ENCODE measurements around the gene LRP4. TPM values are rescaled to one million over a fixed set of nuclear protein-coding genes. Genes with fewer than 3 reads are reported as not detected.

Gene LRP4
- total and polyA plus RNA-seq, 11 donors: 9.1 to 29.1 (median 18.6) TPM

DNA sequence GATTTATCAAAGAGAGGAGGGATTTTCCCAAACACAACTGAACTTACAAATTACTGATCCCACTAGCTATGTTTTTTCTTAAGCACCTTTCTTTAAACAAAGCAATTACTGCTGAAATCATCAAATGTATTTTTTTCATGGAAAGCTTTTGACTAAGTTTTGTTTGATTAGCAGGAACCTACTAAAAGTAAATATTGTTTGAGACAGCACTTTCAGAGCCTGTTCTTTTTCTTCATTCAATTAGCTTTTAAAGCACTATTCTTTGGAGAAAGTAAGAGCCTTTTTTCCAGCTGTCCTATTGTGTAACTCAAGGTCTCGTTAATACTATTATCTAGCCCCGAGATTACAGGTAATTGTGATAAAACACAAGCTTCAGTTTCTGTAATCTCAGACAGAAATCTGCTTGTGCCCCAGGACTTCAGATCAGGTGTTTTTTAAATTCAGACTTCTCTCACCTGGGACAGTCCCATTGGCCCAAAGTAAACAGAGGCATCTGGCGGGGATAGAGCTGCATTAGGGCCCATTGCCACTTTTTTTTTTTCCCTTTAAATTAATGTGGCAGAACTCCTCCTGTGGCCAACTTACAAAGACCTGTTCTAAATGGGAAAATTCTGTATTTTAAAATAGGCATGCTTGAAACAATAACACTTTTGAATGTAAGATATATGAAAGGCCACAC lies 29.2 kb upstream of the LRP4 start:
- intact Hi-C loops (cut with DNase I): no loop called here
- Histone ChIP-seq H3K27ac (peak overlapping the region in 1 of 12 donors; percentile 41), H3K4me1 (peaks cover 0 to 4% (median 0%) of the 10 kb centered on the region in 12 donors), H3K27me3 (no peaks in the 10 kb centered on the region), H3K4me3 (no peak overlapping the region), H3K9me3 (no peaks in the 10 kb centered on the region), H3K36me3 (peaks cover 0 to 2% (median 0%) of the 10 kb centered on the region in 9 donors)
- no peak for ATAC-seq
- no peak for TF ChIP-seq POLR2A (IDR thresholded peaks at IDR 0.05)
- TF ChIP-seq, protein P1, sequence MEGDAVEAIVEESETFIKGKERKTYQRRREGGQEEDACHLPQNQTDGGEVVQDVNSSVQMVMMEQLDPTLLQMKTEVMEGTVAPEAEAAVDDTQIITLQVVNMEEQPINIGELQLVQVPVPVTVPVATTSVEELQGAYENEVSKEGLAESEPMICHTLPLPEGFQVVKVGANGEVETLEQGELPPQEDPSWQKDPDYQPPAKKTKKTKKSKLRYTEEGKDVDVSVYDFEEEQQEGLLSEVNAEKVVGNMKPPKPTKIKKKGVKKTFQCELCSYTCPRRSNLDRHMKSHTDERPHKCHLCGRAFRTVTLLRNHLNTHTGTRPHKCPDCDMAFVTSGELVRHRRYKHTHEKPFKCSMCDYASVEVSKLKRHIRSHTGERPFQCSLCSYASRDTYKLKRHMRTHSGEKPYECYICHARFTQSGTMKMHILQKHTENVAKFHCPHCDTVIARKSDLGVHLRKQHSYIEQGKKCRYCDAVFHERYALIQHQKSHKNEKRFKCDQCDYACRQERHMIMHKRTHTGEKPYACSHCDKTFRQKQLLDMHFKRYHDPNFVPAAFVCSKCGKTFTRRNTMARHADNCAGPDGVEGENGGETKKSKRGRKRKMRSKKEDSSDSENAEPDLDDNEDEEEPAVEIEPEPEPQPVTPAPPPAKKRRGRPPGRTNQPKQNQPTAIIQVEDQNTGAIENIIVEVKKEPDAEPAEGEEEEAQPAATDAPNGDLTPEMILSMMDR (IDR thresholded peaks at IDR 0.05): no peak
- DNase-seq: no peak
- WGBS, 4 donors: 82 to 90% (median 84%) methylated on average over 3 of the region's 3 CpGs

DNA sequence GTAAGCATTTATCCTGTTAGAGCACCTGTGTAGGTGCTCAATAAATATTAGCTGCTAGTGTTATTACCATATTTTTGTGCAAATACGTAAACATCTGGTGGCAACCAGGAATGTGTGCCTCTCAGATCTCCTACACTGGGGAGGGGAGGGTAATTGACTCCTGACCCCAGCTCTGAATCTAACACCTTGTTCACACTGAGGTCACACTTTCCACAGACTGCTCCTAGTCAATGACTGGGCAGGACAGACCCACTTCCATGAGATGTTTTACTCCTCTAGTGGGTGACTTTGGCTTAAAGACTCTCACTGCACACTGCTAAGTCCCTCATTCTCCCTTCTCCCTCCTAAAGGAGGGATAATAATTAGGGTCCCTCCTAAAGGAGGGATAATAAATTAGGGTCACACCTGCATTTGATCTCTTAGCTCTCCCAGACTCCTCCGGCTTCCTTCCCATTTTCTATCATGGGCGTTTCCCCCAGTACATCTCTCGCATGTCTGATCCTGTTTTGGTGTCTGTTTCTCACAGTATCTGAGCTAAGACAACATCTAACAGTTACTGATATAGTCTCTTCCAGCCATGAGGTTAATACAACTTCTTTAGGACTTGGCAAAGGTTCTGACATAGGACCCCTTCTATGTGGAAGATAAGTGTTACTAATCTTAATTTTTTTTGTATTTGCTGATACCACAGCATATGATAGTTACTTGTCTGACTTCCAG lies 26.2 kb upstream of the LRP4 start:
- 78 to 88% (median 81%) methylated on average over 4 of the region's 4 CpGs for WGBS, 4 donors
- H3K4me1 ChIP-seq: peaks cover 0 to 4% (median 0%) of the 10 kb centered on the region in 12 donors
- H3K27ac ChIP-seq: no peak overlapping the region
- intact Hi-C loops (cut with DNase I): no loop called here
- H3K4me3 ChIP-seq: no peak overlapping the region
- H3K9me3 ChIP-seq: no peaks in the 10 kb centered on the region
- no peaks in the 10 kb centered on the region for H3K27me3 ChIP-seq
- TF ChIP-seq, protein P1 (IDR thresholded peaks at IDR 0.05): no peak
- no peak for TF ChIP-seq POLR2A (IDR thresholded peaks at IDR 0.05)
- H3K36me3 ChIP-seq: peaks cover 0 to 7% (median 0%) of the 10 kb centered on the region in 9 donors
- ATAC-seq (no peak), DNase-seq (no peak)

DNA sequence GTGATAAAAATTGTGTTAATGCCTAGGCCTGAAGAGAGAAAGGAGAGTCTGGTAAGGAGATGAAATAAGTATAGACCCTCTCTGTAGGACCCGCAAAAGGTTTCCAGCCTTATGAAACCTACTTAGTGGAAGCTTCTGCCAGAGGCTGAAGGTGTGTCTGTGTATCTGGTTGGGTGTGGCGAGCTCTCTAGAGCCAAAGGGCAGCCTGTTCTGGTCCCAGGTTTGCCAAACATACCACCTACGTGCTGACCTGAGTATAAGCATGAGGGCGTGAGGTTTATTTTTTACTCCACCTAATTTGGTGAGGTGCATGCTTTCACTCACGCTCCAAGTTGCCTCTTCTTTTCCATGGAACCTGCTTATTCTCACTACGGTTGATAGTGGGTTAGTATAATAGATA lies 23.8 kb upstream of the LRP4 start:
- TF ChIP-seq, protein P1 (IDR thresholded peaks at IDR 0.05): no peak
- no peak for TF ChIP-seq POLR2A (IDR thresholded peaks at IDR 0.05)
- no peak overlapping the region for H3K4me3 ChIP-seq
- H3K27me3 ChIP-seq: no peaks in the 10 kb centered on the region
- peaks cover 0 to 7% (median 0%) of the 10 kb centered on the region in 9 donors for H3K36me3 ChIP-seq
- H3K4me1 ChIP-seq: peaks cover 0 to 7% (median 1%) of the 10 kb centered on the region in 12 donors
- no peak overlapping the region for H3K27ac ChIP-seq
- 95 to 99% (median 96%) methylated on average over 6 of the region's 6 CpGs for WGBS, 4 donors
- no peaks in the 10 kb centered on the region for H3K9me3 ChIP-seq
- intact Hi-C loops (cut with DNase I): no loop called here
- no peak for DNase-seq
- no peak for ATAC-seq
